HepG2 (cell line): ENCODE measurements around the gene BBC3.

Experiments used
- FOXJ3 ChIP-seq: sonication (generic); formaldehyde crosslinking; IDR thresholded peaks from 2 replicates; pipeline ENCODE4 v1.4.0; 2020; ENCODE audit warnings: missing genetic modification reagents, mild to moderate bottlenecking, borderline replicate concordance
- KDM5A ChIP-seq: fragments of 200-600 bp; sonication (generic); IDR thresholded peaks from 2 replicates; pipeline ENCODE4 v1.7.0; 2018; ENCODE audit warnings: antibody characterized with exemption, mild to moderate bottlenecking, low read length, borderline replicate concordance
- NR2C2 ChIP-seq: sonication (generic); formaldehyde crosslinking; IDR thresholded peaks from 2 replicates; pipeline ENCODE4 v1.4.0; 2020; ENCODE audit warnings: missing genetic modification reagents, mild to moderate bottlenecking, moderate library complexity, borderline replicate concordance
- POGZ ChIP-seq: sonication (generic); formaldehyde crosslinking; IDR thresholded peaks from 2 replicates; pipeline ENCODE4 v1.4.0; 2020; ENCODE audit warnings: mild to moderate bottlenecking, missing genetic modification reagents
- POLR2A ChIP-seq, 2 experiments: IDR thresholded peaks; 2 replicates each; pipeline ENCODE4 v1.6.1; 2011; ENCODE audit warnings: low read depth in 2 of 2, low read length in 2 of 2, mild to moderate bottlenecking in 1 of 2, moderate library complexity in 1 of 2; ENCODE audit not compliant: insufficient read depth in 1 of 2
- POLR2AphosphoS5 ChIP-seq: IDR thresholded peaks from 2 replicates; pipeline ENCODE4 v1.6.1; 2012; ENCODE audit warnings: low read depth, low read length
- TF ChIP-seq, protein P1 (sequence below): sonication (generic); formaldehyde crosslinking; IDR thresholded peaks from one replicate; pipeline ENCODE4 v1.5.1; 2020; ENCODE audit warnings: mild to moderate bottlenecking, missing genetic modification reagents; ENCODE audit errors: not compliant biosample characterization
- TF ChIP-seq, protein P2 (sequence below): sonication (generic); formaldehyde crosslinking; IDR thresholded peaks from 2 replicates; pipeline ENCODE4 v1.5.0; 2020; ENCODE audit warnings: mild to moderate bottlenecking, missing genetic modification reagents, moderate library complexity

DNA sequence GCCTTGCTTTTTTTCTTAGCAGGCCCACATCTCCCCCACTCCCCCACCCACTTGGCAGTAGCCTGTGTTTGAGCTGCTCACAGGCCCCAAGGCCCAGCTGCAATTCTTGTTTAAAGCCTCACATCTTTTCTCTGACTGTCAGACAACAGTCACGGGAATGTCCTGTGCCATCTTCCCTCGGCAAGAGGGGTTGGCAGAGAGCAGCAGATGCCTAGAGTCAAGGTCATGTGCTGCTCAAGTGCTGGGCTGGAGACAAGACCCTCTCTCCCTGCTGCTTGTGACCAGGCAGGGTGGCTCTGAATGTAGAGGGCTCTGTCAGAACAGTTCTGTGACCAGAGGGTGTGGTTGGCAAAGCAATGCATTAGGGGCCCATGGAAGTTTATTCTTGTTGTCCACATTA, 47.4 kb downstream of the BBC3 start:
- TF ChIP-seq POGZ (CRISPR knock-in tag) (no peak), POLR2AphosphoS5 (no peak), POLR2A (IDR thresholded peaks at IDR 0.05; ENCODE audit: insufficient read depth in 1 of 2, low read depth in 2 of 2, low read length in 2 of 2) (no peak), NR2C2 (CRISPR knock-in tag) (no peak), FOXJ3 (no peak), KDM5A (no peak)
- TF ChIP-seq, protein P1, sequence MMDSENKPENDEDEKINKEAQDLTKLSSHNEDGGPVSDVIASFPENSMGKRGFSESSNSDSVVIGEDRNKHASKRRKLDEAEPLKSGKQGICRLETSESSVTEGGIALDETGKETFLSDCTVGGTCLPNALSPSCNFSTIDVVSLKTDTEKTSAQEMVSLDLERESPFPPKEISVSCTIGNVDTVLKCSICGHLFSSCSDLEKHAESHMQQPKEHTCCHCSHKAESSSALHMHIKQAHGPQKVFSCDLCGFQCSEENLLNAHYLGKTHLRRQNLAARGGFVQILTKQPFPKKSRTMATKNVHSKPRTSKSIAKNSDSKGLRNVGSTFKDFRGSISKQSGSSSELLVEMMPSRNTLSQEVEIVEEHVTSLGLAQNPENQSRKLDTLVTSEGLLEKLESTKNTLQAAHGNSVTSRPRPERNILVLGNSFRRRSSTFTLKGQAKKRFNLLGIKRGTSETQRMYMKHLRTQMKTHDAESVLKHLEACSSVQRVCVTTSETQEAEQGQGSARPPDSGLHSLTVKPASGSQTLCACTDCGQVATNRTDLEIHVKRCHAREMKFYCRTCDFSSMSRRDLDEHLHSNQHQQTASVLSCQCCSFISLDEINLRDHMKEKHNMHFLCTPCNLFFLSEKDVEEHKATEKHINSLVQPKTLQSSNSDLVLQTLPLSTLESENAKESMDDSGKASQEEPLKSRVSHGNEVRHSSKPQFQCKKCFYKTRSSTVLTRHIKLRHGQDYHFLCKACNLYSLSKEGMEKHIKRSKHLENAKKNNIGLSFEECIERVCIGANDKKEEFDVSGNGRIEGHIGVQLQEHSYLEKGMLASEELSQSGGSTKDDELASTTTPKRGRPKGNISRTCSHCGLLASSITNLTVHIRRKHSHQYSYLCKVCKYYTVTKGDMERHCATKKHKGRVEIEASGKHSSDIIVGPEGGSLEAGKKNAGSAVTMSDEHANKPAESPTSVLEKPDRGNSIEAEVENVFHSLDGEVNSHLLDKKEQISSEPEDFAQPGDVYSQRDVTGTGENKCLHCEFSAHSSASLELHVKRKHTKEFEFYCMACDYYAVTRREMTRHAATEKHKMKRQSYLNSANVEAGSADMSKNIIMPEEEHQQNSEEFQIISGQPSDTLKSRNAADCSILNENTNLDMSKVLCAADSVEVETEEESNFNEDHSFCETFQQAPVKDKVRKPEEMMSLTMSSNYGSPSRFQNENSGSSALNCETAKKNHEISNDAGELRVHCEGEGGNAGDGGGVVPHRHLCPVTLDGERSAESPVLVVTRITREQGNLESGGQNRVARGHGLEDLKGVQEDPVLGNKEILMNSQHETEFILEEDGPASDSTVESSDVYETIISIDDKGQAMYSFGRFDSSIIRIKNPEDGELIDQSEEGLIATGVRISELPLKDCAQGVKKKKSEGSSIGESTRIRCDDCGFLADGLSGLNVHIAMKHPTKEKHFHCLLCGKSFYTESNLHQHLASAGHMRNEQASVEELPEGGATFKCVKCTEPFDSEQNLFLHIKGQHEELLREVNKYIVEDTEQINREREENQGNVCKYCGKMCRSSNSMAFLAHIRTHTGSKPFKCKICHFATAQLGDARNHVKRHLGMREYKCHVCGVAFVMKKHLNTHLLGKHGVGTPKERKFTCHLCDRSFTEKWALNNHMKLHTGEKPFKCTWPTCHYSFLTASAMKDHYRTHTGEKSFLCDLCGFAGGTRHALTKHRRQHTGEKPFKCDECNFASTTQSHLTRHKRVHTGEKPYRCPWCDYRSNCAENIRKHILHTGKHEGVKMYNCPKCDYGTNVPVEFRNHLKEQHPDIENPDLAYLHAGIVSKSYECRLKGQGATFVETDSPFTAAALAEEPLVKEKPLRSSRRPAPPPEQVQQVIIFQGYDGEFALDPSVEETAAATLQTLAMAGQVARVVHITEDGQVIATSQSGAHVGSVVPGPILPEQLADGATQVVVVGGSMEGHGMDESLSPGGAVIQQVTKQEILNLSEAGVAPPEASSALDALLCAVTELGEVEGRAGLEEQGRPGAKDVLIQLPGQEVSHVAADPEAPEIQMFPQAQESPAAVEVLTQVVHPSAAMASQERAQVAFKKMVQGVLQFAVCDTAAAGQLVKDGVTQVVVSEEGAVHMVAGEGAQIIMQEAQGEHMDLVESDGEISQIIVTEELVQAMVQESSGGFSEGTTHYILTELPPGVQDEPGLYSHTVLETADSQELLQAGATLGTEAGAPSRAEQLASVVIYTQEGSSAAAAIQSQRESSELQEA (CRISPR knock-in tag) = no peak
- TF ChIP-seq, protein P2, sequence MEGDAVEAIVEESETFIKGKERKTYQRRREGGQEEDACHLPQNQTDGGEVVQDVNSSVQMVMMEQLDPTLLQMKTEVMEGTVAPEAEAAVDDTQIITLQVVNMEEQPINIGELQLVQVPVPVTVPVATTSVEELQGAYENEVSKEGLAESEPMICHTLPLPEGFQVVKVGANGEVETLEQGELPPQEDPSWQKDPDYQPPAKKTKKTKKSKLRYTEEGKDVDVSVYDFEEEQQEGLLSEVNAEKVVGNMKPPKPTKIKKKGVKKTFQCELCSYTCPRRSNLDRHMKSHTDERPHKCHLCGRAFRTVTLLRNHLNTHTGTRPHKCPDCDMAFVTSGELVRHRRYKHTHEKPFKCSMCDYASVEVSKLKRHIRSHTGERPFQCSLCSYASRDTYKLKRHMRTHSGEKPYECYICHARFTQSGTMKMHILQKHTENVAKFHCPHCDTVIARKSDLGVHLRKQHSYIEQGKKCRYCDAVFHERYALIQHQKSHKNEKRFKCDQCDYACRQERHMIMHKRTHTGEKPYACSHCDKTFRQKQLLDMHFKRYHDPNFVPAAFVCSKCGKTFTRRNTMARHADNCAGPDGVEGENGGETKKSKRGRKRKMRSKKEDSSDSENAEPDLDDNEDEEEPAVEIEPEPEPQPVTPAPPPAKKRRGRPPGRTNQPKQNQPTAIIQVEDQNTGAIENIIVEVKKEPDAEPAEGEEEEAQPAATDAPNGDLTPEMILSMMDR (CRISPR knock-in tag) = no peak
